ENCODE measurements around the gene ADAMTS3.

The ADAMTS3 gene

DNA sequence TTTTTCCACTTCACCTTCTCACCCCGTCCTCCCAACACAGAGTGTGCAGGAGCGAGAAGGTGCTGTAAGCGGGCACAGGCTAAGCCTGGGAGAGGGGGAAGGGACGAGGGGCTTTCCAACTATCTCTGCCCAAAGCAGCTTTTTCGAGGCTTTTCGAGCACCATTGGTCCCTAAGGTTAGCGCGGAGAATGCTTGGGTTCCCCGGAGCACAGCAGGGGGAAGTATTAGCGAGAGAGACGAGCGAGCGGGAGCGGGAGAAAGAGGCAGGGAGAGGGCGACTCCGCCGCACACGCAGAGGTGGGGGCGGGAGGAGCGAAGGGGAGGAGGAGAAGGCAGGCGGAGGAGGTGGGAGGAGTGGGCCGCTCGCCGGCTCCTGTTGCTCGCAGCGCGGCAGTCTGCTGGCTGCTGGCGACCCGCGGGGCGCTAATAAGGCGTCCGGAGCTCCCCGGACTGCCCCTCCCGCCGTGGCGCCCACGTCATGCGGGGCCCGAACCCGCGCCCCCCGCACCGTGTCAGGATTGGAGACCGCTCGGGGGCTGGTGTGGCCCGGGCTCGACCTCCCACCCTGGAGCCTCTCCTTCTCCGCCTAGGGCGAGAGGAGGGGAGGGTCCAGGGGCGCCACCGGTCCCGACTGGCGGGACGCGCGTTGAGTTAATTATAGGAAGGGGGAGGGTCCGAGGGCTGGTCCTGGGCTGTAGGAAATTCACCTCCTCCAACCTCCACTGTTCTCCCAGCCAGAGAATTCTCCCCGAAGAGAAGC is at the start of gene ADAMTS3:
TSS of gene ADAMTS3 (minus strand) at position 263 of the 760 bp plus-strand sequence. CDS start 459 bp downstream, outside the sequence.
- peak; percentile 4 to 17 for DNase-seq

DNA sequence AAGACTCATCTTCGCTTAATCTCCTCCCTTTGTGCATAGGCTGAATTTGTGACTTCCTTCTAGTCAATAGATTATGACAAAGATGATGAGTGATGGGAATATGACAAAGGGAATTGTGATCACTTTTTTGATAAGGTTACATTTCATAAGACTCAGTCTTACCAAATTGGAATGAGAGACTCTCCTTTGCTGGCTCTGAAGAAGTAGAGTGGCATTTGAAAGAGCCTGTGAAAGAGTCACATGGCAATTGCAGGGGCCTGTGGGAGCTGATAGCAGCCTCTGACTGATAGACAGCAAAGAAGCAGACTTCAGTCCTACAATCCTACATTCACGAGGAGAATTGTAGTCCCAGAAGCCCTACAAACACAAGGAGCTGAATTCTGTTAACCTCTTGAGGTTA is 44.9 kb upstream of the ADAMTS3 start:
- DNase-seq, result no peak

DNA sequence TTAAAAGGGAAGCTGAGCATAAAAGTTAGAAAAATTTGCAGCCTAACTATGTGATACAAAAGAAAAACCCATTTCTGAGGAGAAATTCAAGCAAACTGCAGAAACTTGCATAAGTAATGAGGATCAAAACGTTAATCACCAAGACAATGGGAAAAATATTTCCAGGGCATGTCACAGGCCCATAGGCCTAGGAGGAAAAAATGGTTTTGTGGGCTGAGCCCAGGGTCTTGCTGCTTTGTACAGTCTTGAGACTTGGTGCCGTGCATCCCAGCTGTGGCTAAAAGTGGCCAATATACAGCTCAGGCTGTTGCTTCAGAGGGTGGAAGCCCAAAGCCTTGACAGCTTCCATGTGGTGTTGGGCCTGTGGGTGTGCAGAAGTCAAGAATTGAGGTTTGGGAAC is 37.7 kb upstream of the ADAMTS3 start:
- no peak for DNase-seq

- DNase-seq, result peak in 1 of 2 experiments; percentile 0
These were observed 35.3 kb upstream of the ADAMTS3 start for GRCh38 chr4:72604324-72604723.

DNA sequence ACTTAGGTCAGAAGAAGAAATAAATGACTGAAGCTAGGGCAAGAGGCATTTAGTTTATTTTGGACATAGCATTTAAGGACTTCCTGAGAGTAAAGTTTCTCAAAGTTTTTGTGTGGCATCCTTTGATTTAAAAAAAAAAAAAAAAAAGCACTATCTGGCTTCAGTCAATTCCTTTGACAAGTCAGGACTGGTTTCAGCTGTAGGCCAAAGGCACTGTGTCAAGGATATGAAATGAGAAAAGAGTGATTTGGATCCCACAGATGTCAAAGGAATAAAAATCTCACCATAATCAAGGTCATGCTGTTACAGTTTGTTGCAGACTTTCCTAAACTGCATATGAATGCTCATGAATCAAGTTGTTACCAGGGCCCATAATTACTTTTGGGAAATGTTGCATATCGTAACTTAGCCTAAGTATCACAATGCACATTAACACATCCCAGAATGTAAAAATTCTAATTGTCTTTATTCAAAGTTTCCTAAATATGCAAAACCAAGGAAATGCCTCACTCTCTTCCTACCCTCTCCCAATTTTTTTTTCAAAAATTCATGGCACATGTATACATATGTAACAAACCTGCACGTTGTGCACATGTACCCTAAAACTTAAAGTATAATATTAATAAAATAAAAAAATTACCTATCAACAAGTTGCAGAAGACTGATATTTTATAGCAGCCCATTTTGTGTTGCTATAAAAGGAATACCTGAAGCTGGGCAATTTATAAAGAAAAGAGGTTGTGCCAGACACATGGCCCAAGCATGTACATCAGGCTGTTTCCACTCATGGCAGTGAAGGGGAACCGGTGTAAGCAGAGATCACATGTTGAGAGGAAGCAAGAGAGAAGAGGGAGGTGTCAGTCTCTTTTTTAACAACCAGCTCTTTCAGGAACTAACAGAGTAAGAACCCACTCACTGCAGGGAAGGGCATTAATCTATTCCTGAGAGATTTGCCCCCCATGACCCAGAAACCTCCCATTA is 33.7 kb upstream of the ADAMTS3 start:
- DNase-seq, result no peak

- DNase-seq, result no peak
These were observed 22.8 kb upstream of the ADAMTS3 start for GRCh38 chr4:72591547-72592454.

DNA sequence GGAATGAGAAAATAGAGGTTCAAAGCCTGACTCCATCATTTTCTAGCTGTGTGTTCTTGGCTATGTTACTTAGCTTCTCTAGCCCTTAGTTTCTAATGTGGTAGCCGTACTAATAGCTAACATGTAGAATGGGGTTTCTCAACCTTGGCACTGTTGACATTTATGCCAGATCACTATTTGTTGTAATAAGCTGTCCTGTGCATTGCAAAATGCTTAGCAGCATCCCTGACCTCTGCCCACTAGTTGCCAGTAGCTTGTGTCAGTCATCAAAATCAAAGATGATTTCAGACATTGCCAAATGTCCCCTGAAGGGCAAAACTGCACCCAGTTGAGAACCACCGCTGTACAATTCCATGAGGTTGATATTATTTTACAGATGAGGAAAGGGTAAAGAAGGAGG is 18.3 kb upstream of the ADAMTS3 start:
- DNase-seq, result no peak

DNA sequence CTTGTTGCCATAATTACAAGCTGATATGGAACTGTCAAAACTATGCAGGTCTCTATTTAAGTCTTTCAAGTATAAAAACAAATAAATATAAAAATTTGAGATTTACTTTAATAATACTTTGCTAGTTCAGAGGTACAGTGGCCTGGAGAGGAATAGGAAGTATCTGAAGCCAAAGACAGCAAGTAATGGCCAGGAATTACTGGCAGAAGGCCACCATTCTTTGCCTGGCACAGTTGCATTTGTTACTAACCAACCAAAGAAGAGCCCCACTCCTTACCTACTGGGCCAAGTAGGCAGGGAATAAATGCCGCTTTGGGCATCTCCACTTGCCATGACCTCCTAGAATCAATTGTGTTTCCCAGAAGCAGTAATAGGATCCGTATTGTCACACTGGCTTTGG is 13.8 kb upstream of the ADAMTS3 start:
- DNase-seq, result no peak

- no peak for DNase-seq
These were observed 8.2 kb upstream of the ADAMTS3 start for GRCh38 chr4:72577211-72577610.

DNA sequence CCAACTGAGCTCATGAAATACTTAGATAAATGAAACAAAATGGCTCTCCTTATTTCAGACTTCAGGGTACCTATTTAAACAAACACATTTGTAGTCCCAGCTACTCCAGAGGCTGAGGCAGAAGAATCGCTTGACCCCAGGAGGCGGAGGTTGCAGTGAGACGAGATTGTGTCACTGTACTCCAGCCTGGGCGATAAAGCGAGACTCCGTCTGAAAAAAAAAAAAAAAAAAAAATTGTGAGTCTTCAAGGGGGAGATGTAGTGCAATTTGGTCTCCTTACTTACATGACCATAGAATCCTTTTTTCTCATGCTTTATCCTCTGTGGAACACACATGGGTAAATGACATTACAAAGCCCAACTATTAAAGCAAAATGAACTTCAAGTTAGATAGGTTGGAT is 2.3 kb upstream of the ADAMTS3 start:
- no peak for DNase-seq

GRCh38 chr4:72569719-72570235 is 756 bp upstream of the ADAMTS3 start:
- no peak for DNase-seq

- no peak for DNase-seq
These were observed 973 bp downstream of the ADAMTS3 start for GRCh38 chr4:72567821-72568675.

GRCh38 chr4:72567036-72567435 is 2.0 kb downstream of the ADAMTS3 start:
- DNase-seq, result no peak

- DNase-seq, result no peak
These were observed 2.5 kb downstream of the ADAMTS3 start for GRCh38 chr4:72566464-72566972.

DNA sequence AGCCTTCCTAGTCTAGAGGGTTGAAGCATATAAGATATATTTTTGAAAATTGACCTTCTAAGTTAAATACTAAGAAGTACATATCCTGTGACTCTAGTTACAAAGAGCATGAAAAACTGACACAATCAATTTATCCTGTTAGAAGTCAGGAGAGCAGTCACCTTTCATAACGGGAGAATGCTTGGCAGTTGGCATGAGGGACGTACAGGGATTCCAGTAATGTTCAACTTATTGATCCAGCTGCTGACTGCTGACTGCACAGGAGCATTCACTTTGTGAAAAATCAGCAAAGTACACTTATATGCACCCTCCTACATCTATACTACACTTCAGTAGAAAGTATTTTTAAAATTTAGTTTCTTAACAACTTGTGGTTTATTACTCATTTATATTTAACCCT is 4.2 kb downstream of the ADAMTS3 start:
- DNase-seq, result no peak

GRCh38 chr4:72564184-72564583 is 4.8 kb downstream of the ADAMTS3 start:
- no peak for DNase-seq

- DNase-seq, result no peak
These were observed 10.4 kb downstream of the ADAMTS3 start for GRCh38 chr4:72558655-72559054.

GRCh38 chr4:72557021-72557420 is 12.0 kb downstream of the ADAMTS3 start:
- no peak for DNase-seq

GRCh38 chr4:72555377-72555831 is 13.6 kb downstream of the ADAMTS3 start:
- DNase-seq, result no peak

GRCh38 chr4:72553540-72554337 is 15.3 kb downstream of the ADAMTS3 start:
- no peak for DNase-seq

Data from NCI-H1930 (cell line).